ENCODE data around the gene GOLT1A. TPM values are rescaled to one million over a fixed set of nuclear protein-coding genes. Genes with fewer than 3 reads are reported as not detected.

GOLT1A gene
- total RNA-seq, 1 donor from 2014 or later = 4.2 TPM

GRCh38 chr1:204152310-204153044 is 61.3 kb downstream of the GOLT1A start:
- Mint-ChIP-seq H3K27me3 (peaks cover 30% of the 10 kb centered on the region), H3K36me3 (ENCODE audit: insufficient read depth) (no peaks in the 10 kb centered on the region), H3K4me1 (ENCODE audit: low read depth) (no peaks in the 10 kb centered on the region), H3K4me3 (ENCODE audit: low read depth) (peak overlapping the region; percentile 74), H3K27ac (no peak overlapping the region), H3K9me3 (ENCODE audit: low read depth) (no peaks in the 10 kb centered on the region)
- DNase-seq (ENCODE audit: low spot score, unreplicated experiment) = no peak
- TF ChIP-seq CTCF (IDR thresholded peaks at IDR 0.05; ENCODE audit: unreplicated experiment) = no peak

DNA sequence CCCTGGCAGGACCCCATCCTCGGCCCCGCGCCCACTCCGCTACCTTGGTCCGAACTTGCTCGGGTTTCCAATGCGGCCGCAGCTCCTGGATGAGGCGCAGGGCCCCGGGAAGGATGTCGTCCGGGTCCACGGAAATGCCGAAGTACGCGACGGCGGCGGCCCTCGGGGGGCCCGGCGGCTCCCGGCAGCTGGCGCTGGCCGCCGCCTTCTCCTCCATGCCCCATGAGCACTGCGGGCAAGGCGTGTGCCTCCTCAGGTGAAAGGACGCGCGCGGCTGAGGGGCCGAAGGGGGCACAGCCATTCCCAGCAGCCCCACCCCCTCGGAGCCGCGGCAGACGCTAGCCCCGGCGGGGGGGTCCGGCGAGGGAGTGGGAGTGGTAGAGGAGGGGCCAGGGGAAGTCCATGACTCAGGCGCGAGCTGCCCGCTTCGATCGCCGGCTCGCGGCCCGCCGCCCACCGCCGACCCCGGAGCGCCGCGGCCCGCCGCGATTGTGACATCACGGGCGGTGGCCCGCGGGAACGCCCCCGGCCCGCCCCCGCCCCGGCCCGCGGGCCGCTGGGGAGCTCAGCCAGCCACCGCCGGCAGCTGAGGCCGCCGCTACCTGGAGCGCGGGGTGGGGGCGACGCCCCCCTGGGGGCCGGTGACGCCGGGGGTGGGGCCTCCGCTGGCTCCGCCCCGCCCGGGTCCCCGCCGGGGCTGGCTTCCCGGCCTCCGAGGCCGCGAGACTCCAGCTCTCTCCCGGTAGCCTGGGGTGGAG is 62.1 kb downstream of the GOLT1A start, which contains the start of gene ETNK2:
TSS of gene ETNK2 (minus strand) at position 493 of the 758 bp plus-strand sequence. CDS start at position 301, 192 bp downstream.
- Mint-ChIP-seq H3K27ac (no peak within 1 kb of the TSS), H3K9me3 (ENCODE audit: low read depth) (no peaks in the 10 kb centered on the region), H3K4me1 (ENCODE audit: low read depth) (no peaks in the 10 kb centered on the region), H3K4me3 (ENCODE audit: low read depth) (peak within 1 kb of the TSS; percentile 76), H3K36me3 (ENCODE audit: insufficient read depth) (no peaks in the 10 kb centered on the region), H3K27me3 (peaks cover 25% of the 10 kb centered on the region)
- TF ChIP-seq CTCF (IDR thresholded peaks at IDR 0.05; ENCODE audit: unreplicated experiment) = peak; percentile 3
- DNase-seq (ENCODE audit: low spot score, unreplicated experiment) = peak; percentile 67

GRCh38 chr1:204150702-204151551 is 62.9 kb downstream of the GOLT1A start:
- TF ChIP-seq CTCF (IDR thresholded peaks at IDR 0.05; ENCODE audit: unreplicated experiment) = peak; percentile 20
- no peaks in the 10 kb centered on the region for H3K9me3 Mint-ChIP-seq (ENCODE audit: low read depth)
- no peak for DNase-seq (ENCODE audit: low spot score, unreplicated experiment)
- H3K27me3 Mint-ChIP-seq = peaks cover 20% of the 10 kb centered on the region
- H3K4me1 Mint-ChIP-seq (ENCODE audit: low read depth) = no peaks in the 10 kb centered on the region
- H3K36me3 Mint-ChIP-seq (ENCODE audit: insufficient read depth) = no peaks in the 10 kb centered on the region
- no peak overlapping the region for H3K27ac Mint-ChIP-seq
- H3K4me3 Mint-ChIP-seq (ENCODE audit: low read depth) = peak overlapping the region; percentile 76

DNA sequence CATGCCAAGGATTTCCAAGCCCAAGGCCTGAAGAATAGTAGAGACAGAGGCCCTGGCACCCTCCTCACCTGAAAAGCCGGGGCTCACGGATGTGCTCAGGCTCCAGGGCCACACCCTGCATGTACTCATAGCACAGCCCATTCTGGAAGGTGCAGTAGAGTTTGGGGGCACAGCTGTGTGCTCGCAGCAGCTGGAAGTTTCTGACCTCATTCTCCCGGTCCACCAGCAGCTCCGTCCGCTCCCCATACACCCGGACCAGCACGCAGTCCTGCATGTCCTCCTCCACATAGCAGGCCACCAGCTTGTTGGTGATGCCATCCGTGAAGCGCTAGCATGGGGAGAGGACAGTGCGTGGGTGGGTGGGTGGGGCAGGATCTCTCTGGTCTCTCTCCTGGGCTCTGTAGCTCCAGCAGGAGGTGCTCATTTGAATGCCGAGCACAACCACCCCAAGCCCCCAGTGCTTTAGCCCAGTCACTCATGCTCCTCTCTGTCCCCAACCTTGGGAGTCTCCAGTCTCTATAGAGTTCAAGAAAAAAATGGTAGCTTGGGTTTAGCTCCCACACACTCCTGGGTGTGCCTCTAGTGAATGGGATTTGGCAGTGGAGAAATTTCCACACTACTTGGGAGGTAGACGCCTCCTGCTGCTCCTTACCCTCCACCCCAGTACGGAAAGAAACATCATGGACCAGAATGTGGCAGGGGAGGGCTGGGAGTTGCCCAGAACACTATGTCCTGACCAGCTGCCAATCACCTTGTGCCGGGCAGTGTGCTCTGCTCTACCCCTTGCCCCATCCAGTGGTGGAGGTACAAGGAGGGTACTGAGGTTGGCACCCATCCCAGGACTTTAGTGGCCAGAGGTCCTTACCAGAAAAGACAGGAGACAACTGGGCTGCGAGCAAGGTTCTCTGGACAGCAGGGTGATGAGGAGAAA is 63.9 kb downstream of the GOLT1A start:
- H3K27ac Mint-ChIP-seq = no peak overlapping the region
- TF ChIP-seq CTCF (IDR thresholded peaks at IDR 0.05; ENCODE audit: unreplicated experiment) = no peak
- no peaks in the 10 kb centered on the region for H3K4me1 Mint-ChIP-seq (ENCODE audit: low read depth)
- peaks cover 2% of the 10 kb centered on the region for H3K36me3 Mint-ChIP-seq (ENCODE audit: insufficient read depth)
- peaks cover 20% of the 10 kb centered on the region for H3K27me3 Mint-ChIP-seq
- no peak for DNase-seq (ENCODE audit: low spot score, unreplicated experiment)
- H3K4me3 Mint-ChIP-seq (ENCODE audit: low read depth) = peak overlapping the region; percentile 76
- no peaks in the 10 kb centered on the region for H3K9me3 Mint-ChIP-seq (ENCODE audit: low read depth)

Measured in progenitor cell of endocrine pancreas (in vitro differentiated cells).